Endothelial cell of umbilical vein (primary cell): ENCODE data around the gene FGFRL1. TPM values are rescaled to one million over a fixed set of nuclear protein-coding genes. Genes with fewer than 3 reads are reported as not detected.

Experiments
- BruUV-seq: library from RNA; stranded (reverse); fragments of 400-500 nt; replicated peaks from 2 replicates; lab custom pipeline; 2021; lab: Mats Ljungman, UMichigan
- CTCF ChIA-PET: fragments of 300-600, 350-600 bp; sonication (Branson Sonifier 250); formaldehyde crosslinking; loops from one replicate; lab custom pipeline; 2021; ENCODE audit warnings: antibody characterized with exemption, inconsistent platforms; lab: Charles Lee
- POLR2A ChIA-PET: fragments of 300-600, 350-600 bp; sonication (Branson Sonifier 250); formaldehyde crosslinking; loops from one replicate; lab custom pipeline; 2021; ENCODE audit warnings: antibody characterized with exemption, inconsistent platforms; lab: Charles Lee
- DNase-seq: peaks from one replicate; pipeline ENCODE4 v3.0.0-alpha.2; 2011; ENCODE audit warnings: low read depth, low spot score
- FAIRE-seq: peaks from 2 replicates; lab custom pipeline; 2011; peaks lifted over from hg19 to GRCh38; lab: Jason Lieb, UNC
- H2AFZ ChIP-seq: 2 replicates; pipeline ENCODE4 v1.6.0; 2012; ENCODE audit warnings: low read depth, low read length, control low read depth, inconsistent platforms
- H3K27ac ChIP-seq: 2 replicates; pipeline ENCODE4 v1.5.1; 2011; ENCODE audit warnings: low read depth, mild to moderate bottlenecking, control low read depth, low read length, moderate library complexity; ENCODE audit not compliant: insufficient read depth
- H3K27me3 ChIP-seq, 2 experiments: 2 replicates each; pipeline versions ENCODE4 v1.6.0 to v1.6.1; 2011; ENCODE audit warnings: low read length in 2 of 2, mixed read lengths in 1 of 2; ENCODE audit not compliant: control insufficient read depth in 2 of 2, insufficient read depth in 2 of 2
- H3K36me3 ChIP-seq, 2 experiments: 2 replicates in 1 of 2; 3 replicates in 1 of 2; pipeline ENCODE4 v1.5.1; 2011; ENCODE audit warnings: low read length in 2 of 2, mild to moderate bottlenecking in 1 of 2, moderate library complexity in 1 of 2; ENCODE audit not compliant: control insufficient read depth in 2 of 2, insufficient read depth in 2 of 2; ENCODE audit errors: extremely low read depth in 1 of 2
- H3K4me1 ChIP-seq: 3 replicates; pipeline ENCODE4 v1.5.1; 2011; ENCODE audit warnings: mild to moderate bottlenecking, low read length; ENCODE audit not compliant: control insufficient read depth, insufficient read depth; ENCODE audit errors: extremely low read depth
- H3K4me2 ChIP-seq: 2 replicates; pipeline ENCODE4 v1.6.1; 2011; ENCODE audit warnings: low read length, control low read depth, mixed read lengths; ENCODE audit not compliant: insufficient read depth
- H3K4me3 ChIP-seq, 3 experiments: fragments of 200-600 bp in 1 of 3; sonication (generic), shearing (Covaris generic) in 1 of 3; replicated peaks in 1 of 3; 2 replicates each; pipeline ENCODE4 v1.5.1; 2011 to 2016; ENCODE audit warnings: control low read depth in 3 of 3, low read length in 3 of 3, mild to moderate bottlenecking in 2 of 3, inconsistent platforms in 1 of 3, low read depth in 1 of 3, moderate library complexity in 1 of 3; ENCODE audit not compliant: insufficient read depth in 1 of 3
- H3K79me2 ChIP-seq: 2 replicates; pipeline ENCODE4 v1.6.0; 2012; ENCODE audit warnings: low read length, inconsistent platforms; ENCODE audit not compliant: control insufficient read depth, insufficient read depth
- H3K9ac ChIP-seq: replicated peaks from 2 replicates; pipeline ENCODE3; 2011; ENCODE audit warnings: low read length, control low read depth; ENCODE audit not compliant: insufficient read depth; ENCODE audit errors: extremely low read depth
- H3K9me1 ChIP-seq: replicated peaks from 3 replicates; pipeline ENCODE4 v1.6.0; 2011; ENCODE audit warnings: mild to moderate bottlenecking, low read length; ENCODE audit not compliant: control insufficient read depth, insufficient read depth; ENCODE audit errors: extremely low read depth
- H3K9me3 ChIP-seq: replicated peaks from 2 replicates; pipeline ENCODE4 v1.5.1; 2012; ENCODE audit warnings: low read length, inconsistent platforms; ENCODE audit not compliant: control insufficient read depth, insufficient read depth
- H4K20me1 ChIP-seq: replicated peaks from 2 replicates; pipeline ENCODE3; 2011; ENCODE audit warnings: mild to moderate bottlenecking, low read length; ENCODE audit not compliant: control insufficient read depth, insufficient read depth; ENCODE audit errors: extremely low read depth
- EZH2 ChIP-seq: IDR thresholded peaks from 2 replicates; pipeline ENCODE4 v1.6.1; 2012; ENCODE audit warnings: borderline replicate concordance, low read depth, mild to moderate bottlenecking, moderate library complexity, low read length, inconsistent platforms; ENCODE audit not compliant: severe bottlenecking
- FOS ChIP-seq: IDR thresholded peaks from 2 replicates; pipeline ENCODE4 v1.6.1; 2011; ENCODE audit warnings: mild to moderate bottlenecking, low read length, moderate library complexity, borderline replicate concordance; ENCODE audit not compliant: insufficient read depth
- GATA2 ChIP-seq: IDR thresholded peaks from 2 replicates; pipeline ENCODE4 v1.7.0; 2011; ENCODE audit warnings: low read depth, mild to moderate bottlenecking, moderate library complexity, mixed read lengths, low read length; ENCODE audit not compliant: insufficient read length, insufficient read depth
- JUN ChIP-seq: IDR thresholded peaks from 2 replicates; pipeline ENCODE4 v1.6.1; 2011; ENCODE audit warnings: borderline replicate concordance, low read depth; ENCODE audit not compliant: insufficient read length, insufficient read depth
- MYC ChIP-seq: IDR thresholded peaks from one replicate; pipeline ENCODE4 v1.6.1; 2011; ENCODE audit warnings: mild to moderate bottlenecking, low read depth, low read length
- POLR2A ChIP-seq: IDR thresholded peaks from 2 replicates; pipeline ENCODE4 v1.6.1; 2012; ENCODE audit warnings: low read depth, mild to moderate bottlenecking, control low read depth, low read length
- POLR2AphosphoS5 ChIP-seq: IDR thresholded peaks from 2 replicates; pipeline ENCODE4 v1.6.1; 2012; ENCODE audit warnings: low read depth, mild to moderate bottlenecking, control low read depth, low read length, moderate library complexity; ENCODE audit not compliant: insufficient read depth
- dilution Hi-C: fragments of 300-500 bp; cut with MboI; formaldehyde crosslinking; loops from one replicate; pipeline ENCODE4 v1.15.0; 2019; ENCODE audit warnings: low sequenced_read_pairs; ENCODE audit not compliant: extremely low pct_ligation_motif_present
- intact Hi-C: fragments of 100-400 bp; cut with micrococcal nuclease; formaldehyde crosslinking; loops from one replicate; pipeline ENCODE4 v1.10.0; 2022
- polyA plus RNA-seq, 4 experiments: library from polyadenylated mRNA; depleted of rRNA in 3 of 4; stranded (reverse) in 3 of 4; unstranded in 1 of 4; fragments of >200 nt; gene quantifications; 2 replicates each; pipeline versions ENCODE4 v1.2.1 to v1.2.3, GENCODE V29; 2011 to 2012; ENCODE audit warnings: missing spikeins in 1 of 4
- total RNA-seq: library from RNA; stranded (reverse); gene quantifications from 2 replicates; pipeline ENCODE4 v1.2.3, GENCODE V29; 2021
- TF ChIP-seq, protein P1 (sequence below), 2 donors: IDR thresholded peaks; 1 replicate in 1 of 2; 2 replicates in 1 of 2; pipeline ENCODE4 v1.5.1; 2011; ENCODE audit warnings: low read length in 2 of 2, mild to moderate bottlenecking in 2 of 2, moderate library complexity in 2 of 2, control low read depth in 1 of 2, inconsistent platforms in 1 of 2, low read depth in 1 of 2; ENCODE audit not compliant: insufficient read depth in 1 of 2; ENCODE audit errors: extremely low read depth in 1 of 2
- TF ChIP-seq, protein P2 (sequence below): IDR thresholded peaks from 2 replicates; pipeline ENCODE4 v1.6.1; 2011; ENCODE audit not compliant: insufficient read depth, insufficient read length

Gene FGFRL1
- total and polyA plus RNA-seq, 2 donors (not counting 3 experiments of a cell fraction or from before 2014, with no cell fraction given), result 33.3 to 74.6 TPM

DNA sequence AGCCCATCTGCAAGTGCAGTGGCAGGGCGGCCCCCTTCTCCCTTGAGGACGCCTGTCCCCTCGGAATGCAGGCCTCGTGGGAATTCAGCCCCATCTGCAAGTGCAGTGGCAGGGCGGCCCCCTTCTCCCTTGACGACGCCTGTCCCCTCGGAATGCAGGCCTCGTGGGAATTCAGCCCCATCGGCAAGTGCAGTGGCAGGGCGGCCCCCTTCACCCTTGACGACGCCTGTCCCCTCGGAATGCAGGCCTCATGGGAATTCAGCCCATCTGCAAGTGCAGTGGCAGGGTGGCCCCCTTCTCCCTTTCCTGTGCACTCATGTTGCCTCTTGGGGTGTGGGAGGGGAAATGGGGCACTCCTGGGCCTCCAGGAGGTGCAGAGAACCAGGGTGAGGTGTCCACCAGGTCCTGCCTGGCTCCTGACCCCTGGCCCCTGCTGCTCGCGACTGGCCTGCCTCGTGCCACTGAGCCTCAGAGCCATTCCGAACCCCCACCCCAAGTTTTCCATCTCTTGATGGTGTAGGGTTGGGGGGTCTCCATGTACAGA, 11.5 kb upstream of the FGFRL1 start:
- dilution Hi-C loops (no loop called here), intact Hi-C loops (no loop called here)
- no peaks in the 10 kb centered on the region for H3K79me2 ChIP-seq
- H3K9ac ChIP-seq, result no peak overlapping the region
- FAIRE-seq (no peak), DNase-seq (no peak)
- H3K4me2 ChIP-seq, result no peak overlapping the region
- TF ChIP-seq POLR2A (no peak), MYC (no peak), POLR2AphosphoS5 (no peak), FOS (no peak), GATA2 (no peak), JUN (no peak), EZH2 (no peak)
- TF ChIP-seq, protein P1, sequence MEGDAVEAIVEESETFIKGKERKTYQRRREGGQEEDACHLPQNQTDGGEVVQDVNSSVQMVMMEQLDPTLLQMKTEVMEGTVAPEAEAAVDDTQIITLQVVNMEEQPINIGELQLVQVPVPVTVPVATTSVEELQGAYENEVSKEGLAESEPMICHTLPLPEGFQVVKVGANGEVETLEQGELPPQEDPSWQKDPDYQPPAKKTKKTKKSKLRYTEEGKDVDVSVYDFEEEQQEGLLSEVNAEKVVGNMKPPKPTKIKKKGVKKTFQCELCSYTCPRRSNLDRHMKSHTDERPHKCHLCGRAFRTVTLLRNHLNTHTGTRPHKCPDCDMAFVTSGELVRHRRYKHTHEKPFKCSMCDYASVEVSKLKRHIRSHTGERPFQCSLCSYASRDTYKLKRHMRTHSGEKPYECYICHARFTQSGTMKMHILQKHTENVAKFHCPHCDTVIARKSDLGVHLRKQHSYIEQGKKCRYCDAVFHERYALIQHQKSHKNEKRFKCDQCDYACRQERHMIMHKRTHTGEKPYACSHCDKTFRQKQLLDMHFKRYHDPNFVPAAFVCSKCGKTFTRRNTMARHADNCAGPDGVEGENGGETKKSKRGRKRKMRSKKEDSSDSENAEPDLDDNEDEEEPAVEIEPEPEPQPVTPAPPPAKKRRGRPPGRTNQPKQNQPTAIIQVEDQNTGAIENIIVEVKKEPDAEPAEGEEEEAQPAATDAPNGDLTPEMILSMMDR (IDR thresholded peaks at IDR 0.05; ENCODE audit: extremely low read depth in 1 of 2, insufficient read depth in 1 of 2, low read depth in 1 of 2, low read length in 2 of 2), result no peak
- TF ChIP-seq, protein P2, sequence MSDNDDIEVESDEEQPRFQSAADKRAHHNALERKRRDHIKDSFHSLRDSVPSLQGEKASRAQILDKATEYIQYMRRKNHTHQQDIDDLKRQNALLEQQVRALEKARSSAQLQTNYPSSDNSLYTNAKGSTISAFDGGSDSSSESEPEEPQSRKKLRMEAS, result no peak
- no TSS peak for BruUV-seq
- no peak overlapping the region for H3K27ac ChIP-seq
- H3K36me3 ChIP-seq, result no peaks in the 10 kb centered on the region
- no peak overlapping the region for H2AFZ ChIP-seq
- no peaks in the 10 kb centered on the region for H3K9me3 ChIP-seq
- ChIA-PET CTCF (no interaction called here), POLR2A (no interaction called here)
- H3K4me3 ChIP-seq, result no peak overlapping the region
- no peaks in the 10 kb centered on the region for H3K4me1 ChIP-seq
- H3K9me1 ChIP-seq, result no peaks in the 10 kb centered on the region
- H3K27me3 ChIP-seq, result peaks cover 36 to 47% of the 10 kb centered on the region in 2 experiments
- no peaks in the 10 kb centered on the region for H4K20me1 ChIP-seq
